ENCODE results near the gene ANGPT4.

DNA sequence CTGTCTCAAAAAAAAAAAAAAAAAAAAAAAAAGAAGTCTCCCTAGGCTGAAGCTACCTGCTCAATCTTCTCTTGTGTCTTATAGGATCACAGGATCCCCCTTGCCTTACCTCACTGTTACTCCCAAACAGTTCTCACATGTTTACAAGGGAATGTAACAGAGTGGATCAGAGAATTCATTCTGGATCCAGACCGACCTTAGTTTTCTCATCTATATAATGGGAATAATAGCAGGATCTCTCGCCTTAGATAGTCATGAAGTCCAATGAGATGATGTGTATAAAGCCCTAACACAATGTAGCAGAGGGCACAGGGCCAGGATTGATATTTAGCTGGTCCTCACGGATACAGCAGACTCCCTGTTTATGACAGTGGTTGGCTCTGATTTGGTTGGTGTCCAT lies 84.9 kb downstream of the ANGPT4 start:
- TF ChIP-seq, protein P1, sequence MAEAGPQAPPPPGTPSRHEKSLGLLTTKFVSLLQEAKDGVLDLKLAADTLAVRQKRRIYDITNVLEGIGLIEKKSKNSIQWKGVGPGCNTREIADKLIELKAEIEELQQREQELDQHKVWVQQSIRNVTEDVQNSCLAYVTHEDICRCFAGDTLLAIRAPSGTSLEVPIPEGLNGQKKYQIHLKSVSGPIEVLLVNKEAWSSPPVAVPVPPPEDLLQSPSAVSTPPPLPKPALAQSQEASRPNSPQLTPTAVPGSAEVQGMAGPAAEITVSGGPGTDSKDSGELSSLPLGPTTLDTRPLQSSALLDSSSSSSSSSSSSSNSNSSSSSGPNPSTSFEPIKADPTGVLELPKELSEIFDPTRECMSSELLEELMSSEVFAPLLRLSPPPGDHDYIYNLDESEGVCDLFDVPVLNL (CRISPR knock-in tag; IDR thresholded peaks at IDR 0.05; ENCODE audit: borderline replicate concordance, low read depth) = no peak
- TF ChIP-seq, protein P2, sequence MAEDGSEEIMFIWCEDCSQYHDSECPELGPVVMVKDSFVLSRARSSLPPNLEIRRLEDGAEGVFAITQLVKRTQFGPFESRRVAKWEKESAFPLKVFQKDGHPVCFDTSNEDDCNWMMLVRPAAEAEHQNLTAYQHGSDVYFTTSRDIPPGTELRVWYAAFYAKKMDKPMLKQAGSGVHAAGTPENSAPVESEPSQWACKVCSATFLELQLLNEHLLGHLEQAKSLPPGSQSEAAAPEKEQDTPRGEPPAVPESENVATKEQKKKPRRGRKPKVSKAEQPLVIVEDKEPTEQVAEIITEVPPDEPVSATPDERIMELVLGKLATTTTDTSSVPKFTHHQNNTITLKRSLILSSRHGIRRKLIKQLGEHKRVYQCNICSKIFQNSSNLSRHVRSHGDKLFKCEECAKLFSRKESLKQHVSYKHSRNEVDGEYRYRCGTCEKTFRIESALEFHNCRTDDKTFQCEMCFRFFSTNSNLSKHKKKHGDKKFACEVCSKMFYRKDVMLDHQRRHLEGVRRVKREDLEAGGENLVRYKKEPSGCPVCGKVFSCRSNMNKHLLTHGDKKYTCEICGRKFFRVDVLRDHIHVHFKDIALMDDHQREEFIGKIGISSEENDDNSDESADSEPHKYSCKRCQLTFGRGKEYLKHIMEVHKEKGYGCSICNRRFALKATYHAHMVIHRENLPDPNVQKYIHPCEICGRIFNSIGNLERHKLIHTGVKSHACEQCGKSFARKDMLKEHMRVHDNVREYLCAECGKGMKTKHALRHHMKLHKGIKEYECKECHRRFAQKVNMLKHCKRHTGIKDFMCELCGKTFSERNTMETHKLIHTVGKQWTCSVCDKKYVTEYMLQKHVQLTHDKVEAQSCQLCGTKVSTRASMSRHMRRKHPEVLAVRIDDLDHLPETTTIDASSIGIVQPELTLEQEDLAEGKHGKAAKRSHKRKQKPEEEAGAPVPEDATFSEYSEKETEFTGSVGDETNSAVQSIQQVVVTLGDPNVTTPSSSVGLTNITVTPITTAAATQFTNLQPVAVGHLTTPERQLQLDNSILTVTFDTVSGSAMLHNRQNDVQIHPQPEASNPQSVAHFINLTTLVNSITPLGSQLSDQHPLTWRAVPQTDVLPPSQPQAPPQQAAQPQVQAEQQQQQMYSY (CRISPR knock-in tag; IDR thresholded peaks at IDR 0.05) = no peak
- TF ChIP-seq SP1 (CRISPR knock-in tag; conservative IDR thresholded peaks at IDR 0.05) (no peak), MXD4 (CRISPR knock-in tag; IDR thresholded peaks at IDR 0.05; ENCODE audit: borderline replicate concordance) (no peak)

Data from WTC11 (cell line).